ENCODE data around the gene RHBDD1.

The RHBDD1 gene

DNA sequence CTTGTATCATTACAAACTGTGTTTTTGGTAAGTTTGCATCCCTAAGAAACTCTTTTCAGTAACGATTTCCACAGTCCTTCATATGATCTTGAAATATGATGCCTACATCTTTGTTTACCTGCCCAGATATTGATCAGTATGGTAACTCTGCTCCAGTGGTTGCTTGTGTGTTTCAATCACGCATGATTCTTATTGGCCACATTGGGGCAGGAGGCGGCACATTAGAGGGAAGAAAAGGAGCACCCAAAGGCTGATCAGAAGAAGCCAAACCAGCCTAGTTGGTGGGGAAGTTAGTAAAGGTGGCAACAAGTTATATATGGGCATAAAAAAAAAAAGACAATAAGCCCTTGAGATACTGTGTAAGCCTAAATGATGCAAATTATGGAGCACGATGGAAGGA, 158.9 kb downstream of the RHBDD1 start:
- no peak for DNase-seq

- no peak for DNase-seq
These were observed 159.8 kb downstream of the RHBDD1 start for GRCh38 chr2:226995625-226996041.

GRCh38 chr2:226999661-227000060, 163.8 kb downstream of the RHBDD1 start:
- DNase-seq = peak; percentile 38

GRCh38 chr2:227000123-227000522, 164.3 kb downstream of the RHBDD1 start:
- no peak for DNase-seq

DNA sequence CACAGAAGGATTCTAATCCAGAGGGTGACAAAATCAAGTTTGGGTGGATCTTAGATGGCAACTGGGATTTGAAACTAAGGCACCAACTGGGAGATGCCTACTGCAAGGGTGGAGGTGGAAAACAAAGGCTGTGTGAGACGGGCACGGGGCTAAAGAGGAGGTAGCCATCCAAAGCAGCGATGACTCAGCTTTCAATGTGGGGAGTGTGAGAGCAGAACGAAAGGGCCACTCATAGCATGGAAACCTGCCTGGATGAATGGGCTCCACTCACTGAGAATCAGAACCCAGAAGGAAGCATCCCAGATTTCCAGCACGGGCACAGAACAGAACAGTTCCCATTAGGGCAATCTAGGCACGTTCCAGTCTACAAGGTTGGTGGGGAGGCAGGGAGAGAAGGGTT, 168.6 kb downstream of the RHBDD1 start:
- no peak for DNase-seq

DNA sequence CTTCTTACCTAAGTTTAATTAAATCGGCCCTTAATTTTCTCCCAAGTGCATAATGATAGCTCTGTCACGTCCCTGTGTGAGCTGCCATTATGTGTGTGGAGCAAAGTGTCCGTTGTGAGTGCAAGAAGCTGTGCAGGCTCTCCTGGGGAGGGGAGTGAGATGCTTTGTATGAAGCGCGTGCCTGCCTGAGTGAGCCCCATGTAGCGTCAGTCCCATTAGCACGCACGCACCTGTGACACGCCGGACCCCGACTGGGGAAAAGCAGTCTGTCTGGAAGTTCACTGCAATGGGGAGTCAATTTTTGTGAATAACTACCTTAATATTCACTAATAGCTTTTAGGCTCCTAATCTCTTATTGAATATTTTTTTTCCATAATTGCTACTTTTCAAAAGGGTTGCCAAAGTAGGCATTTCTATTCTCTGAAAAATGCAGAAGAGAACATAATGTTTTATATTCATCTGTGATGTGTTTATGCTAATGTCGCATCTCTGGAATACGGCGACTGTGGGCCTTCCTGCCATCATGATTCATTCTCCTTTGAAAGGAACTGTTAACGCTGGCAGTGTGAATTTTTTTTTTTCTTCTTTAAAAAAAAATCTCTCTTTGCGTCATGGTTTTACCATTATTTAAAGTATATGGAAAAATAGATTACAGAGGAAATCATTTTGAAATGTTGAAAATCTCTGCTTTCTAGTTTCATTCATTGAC, 170.5 kb downstream of the RHBDD1 start:
- DNase-seq = no peak

GRCh38 chr2:227007148-227007547, 171.3 kb downstream of the RHBDD1 start:
- DNase-seq = no peak

DNA sequence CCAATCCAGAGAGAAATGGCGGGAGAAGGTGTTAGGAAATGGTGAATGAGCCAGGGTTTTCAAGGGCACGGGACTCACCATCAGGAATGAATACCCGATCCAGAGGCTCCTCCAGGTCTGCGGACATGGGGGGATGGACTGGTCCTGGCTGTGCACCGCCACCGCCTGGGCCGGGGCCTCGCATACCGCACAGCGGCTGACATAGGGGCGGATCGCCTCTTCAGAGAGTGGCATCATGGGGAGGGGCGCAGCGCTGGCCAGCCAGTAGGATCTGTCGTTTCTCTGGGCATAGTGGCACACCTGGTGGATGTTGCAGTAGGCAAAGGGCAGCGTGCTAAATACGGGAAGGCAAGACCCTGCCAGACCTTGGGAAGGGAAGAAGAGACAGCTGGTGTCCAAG, 172.1 kb downstream of the RHBDD1 start:
- DNase-seq = no peak

DNA sequence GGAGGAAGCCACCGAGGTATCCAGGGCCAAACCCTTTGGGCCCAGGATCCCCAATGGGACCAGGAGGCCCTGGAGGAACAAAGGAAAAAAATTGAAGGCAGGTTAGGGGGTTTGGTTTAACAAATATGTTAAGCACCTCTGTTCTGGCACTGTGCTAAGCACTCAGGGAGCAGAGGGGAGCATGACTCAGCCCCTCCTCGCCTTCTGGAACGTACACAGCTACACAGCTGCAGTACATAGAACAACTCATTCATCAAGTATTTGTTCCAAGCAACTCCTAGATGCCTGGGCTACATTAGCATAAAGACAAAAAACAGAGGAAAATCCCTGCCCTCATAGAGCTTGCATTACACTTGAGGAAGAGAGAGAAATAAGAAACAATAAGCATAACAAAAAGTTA, 174.6 kb downstream of the RHBDD1 start:
- no peak for DNase-seq

DNA sequence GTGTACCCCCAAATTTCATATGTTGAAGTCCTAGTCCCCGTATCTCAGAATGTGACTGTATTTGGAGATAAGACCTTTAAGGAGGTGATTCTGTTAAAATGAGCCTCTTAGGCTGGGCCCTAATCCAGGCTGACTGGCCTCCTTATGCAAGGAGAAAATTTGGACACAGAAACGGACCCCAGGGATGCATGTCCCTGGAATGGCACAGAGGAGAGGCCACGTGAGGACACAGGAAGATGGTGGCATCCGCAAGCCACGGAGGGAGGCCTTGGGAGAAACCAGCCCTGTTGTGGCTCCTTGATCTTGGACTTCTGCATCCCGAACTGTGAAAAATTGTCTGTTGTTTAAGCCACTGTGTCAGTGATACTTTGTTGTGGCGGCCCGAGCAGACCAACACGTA, 177.5 kb downstream of the RHBDD1 start:
- DNase-seq = no peak

DNA sequence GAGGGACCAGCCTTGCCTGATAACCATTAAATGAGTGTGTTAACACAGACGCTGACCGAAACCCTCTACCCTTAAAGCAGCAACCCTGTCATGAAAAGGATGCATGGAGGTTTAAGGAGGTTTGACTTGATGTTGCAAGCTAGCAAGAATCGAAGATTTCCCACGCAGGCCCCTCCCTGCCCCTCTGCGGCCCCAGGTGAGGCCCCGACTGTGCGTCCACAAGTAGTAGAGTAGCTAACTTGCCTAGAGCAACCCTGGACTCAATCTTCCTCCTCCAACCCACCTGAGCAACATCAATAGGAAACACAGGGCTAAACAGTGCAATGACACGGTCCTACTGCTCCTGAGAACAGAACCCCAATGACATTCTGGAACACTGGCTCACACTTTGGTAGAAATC, 178.0 kb downstream of the RHBDD1 start:
- DNase-seq = no peak

DNA sequence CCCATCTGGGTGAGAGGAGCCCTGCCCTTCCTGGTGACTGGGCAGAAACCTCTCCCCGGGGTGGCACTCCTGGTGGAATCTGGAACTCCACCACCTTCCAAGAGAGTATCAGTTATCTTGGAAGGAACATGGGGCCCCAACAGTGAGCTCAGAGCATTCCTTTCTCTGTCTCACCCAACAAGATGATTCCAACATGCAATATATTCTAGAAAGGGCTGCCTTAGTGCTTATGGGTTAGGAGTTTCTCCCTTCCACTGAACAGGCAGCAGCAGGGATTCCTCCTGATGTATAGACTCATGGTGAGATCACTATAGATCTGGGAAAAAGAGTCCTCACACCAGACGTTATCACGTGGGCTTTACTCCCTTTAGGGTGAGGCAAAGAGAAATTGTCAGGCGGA, 181.0 kb downstream of the RHBDD1 start:
- DNase-seq = no peak

GRCh38 chr2:227020416-227020815, 184.6 kb downstream of the RHBDD1 start:
- peak; percentile 44 for DNase-seq

GRCh38 chr2:227022608-227023007, 186.8 kb downstream of the RHBDD1 start:
- DNase-seq = no peak

DNA sequence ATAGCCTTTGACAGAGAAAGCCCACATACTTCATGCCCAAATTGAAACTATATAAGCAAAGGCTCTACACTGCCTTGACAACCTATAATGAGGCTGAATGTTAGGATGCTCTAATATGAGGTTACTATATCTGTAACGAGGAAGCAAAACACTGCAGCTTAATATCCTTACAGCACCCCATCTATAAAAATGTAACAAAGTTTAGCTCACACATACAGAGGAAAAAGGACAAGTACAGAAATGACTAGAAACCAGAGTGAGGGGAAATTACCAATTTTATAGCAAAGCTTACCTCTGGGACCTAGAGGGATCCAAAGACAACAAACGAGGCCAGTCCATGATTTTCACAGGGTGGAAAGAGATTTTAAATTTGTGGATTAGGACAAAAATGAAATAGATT, 189.7 kb downstream of the RHBDD1 start:
- DNase-seq = no peak

DNA sequence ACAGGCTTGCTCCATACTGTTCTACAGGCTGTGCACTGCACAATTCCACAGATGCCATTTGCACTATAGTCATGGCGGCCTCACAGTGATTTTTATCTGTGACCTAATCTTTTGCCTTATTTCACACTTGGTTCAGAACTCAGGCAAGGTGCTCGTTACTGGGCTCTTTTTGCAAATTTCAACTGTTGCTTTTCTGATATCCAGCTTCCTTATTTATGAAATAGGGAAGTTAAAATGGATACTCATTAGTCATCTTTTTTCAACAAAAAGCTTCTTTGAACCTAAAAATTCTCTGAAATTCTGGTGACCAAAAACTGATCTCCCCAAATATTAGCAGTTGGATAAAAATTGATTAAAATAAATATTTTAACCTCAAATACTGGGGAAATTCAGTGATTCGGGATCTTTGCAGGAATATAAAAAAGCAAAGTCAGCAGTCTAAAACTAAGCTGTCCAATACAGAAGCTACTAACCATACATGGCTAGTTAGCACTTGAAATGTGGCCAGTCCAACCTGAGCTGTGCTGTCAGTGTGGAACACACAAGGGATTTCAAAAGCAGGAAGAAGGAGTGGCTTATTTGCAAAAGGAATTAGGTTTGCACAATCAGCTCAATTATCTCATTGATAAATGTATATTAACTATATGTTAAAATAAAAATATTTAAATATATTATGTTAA, 193.7 kb downstream of the RHBDD1 start:
- peak; percentile 60 for DNase-seq

GRCh38 chr2:227030789-227031188, 194.9 kb downstream of the RHBDD1 start:
- no peak for DNase-seq

GRCh38 chr2:227031379-227031778, 195.5 kb downstream of the RHBDD1 start:
- no peak for DNase-seq

- DNase-seq = no peak
These were observed 197.8 kb downstream of the RHBDD1 start for GRCh38 chr2:227033471-227034148.

- DNase-seq = no peak
These were observed 200.0 kb downstream of the RHBDD1 start for GRCh38 chr2:227035711-227036367.

GRCh38 chr2:227036527-227036926, 200.7 kb downstream of the RHBDD1 start:
- DNase-seq = no peak

DNA sequence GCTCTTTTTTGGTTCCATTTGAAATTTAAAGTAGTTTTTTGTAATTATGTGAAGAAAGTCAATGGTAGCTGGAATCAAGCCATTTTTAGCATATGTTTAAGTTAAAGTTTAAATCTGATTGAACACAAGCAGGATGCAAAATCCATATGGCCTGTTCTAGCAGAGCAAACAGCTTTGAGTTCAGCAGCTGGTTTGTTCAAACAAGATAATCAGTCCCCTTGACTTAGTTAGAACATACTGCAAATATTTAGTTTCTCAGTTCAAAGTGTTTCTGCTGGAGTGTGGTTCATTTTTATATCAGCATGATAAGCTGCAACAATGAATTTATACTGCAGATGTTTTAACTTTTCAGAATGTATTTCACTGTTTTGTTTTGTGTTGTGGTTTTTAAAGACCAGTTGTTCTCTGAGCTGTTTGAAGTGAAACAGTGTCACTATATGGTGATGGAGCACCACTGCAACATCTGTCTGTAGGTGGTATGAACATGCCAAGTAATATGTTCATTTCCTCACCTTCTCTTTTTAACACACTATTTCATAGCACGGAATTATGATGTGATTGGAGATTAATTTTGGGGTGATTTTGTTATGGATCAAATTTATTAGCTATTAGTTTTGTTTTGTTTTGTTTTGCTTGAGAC, 202.8 kb downstream of the RHBDD1 start:
- DNase-seq = no peak

DNA sequence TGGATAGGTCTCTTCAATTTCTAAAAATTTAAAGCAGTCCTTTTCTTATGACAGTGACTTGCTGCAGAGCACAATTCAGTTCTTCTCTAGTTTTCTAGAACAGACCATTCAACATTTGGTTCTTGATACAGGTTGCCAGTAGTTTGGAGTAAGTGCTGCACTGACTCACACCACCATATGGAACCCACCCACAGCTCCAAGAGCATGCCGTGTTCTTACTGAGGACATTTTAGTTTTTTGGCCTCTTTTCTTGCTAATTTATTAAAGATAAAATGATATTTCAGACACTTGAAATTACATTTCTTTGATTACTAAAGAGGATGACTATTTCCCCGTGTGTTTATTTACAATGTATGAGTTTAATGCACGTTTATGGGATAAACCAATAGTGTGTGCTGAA, 208.1 kb downstream of the RHBDD1 start:
- DNase-seq = no peak
